Hematopoietic multipotent progenitor cell treated with erythropoietin and hydrocortisone succinate and interleukin-3 and kit ligand, for 8 days (in vitro differentiated cells): ENCODE measurements around the gene ROBO1.
"Not testable (repeated sequence)": the region's sequence is repeated elsewhere in the genome, so short reads cannot be mapped to it uniquely, and the experiment has no call there.

Source experiments
- DNase-seq: peaks from one replicate; pipeline ENCODE4 v3.0.0-alpha.2; 2015

The ROBO1 gene

DNA sequence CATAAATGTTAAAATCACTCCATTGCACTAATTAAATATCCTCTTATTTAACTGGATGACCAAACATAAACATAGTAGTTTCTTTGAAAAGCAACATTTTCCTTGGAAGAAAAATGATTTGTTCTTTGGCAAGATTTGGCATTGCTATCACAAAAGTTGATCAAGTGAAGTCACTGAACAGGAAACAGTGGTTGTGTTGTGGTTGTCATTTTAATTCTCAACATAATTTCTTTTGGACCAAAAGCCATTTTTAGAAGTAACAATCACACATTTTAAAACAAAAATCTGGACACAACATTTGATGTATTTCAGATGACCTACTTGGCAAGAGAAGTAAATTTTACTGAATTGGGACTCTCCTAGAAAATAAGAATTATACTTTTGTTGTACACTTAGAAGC is 872.3 kb downstream of the ROBO1 start:
- DNase-seq: no peak

DNA sequence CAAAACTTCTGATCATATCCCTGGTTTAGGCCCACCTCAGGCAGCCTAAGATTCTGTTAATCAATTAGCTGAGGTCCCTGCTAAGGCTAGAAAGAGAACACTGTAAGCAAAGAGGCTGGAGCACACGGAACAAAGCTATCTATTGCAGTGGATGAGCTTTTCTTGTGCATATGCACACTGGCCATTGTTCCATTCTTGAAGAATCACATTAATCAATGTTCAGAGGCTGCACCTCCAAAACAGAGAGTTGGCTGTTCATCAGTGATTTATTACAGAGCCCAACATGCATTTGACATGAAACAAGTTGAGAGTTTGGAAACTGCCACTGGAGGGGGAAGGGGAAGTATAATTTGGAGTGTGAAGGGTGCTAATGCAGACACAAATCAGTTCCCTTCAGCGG is 873.0 kb downstream of the ROBO1 start:
- no peak for DNase-seq

DNA sequence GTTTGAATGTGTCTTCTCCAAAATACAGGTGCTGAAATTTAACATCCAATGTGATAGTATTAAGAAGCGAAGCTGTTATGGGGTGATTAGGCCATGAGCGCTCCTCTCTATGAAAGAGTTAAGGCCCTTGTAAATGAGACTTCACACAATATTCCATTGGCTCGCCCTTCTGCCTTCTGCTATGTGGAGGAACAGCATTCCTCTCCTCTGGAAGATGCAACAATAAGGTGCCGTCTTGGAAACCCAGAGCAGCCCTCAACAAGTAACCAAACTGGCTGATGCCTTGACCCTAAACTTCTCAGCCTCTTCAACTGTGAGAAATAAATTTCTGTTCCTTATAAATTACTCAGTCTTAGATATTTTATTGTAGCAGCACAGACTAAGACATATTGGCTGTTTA is 874.6 kb downstream of the ROBO1 start:
- no peak for DNase-seq

DNA sequence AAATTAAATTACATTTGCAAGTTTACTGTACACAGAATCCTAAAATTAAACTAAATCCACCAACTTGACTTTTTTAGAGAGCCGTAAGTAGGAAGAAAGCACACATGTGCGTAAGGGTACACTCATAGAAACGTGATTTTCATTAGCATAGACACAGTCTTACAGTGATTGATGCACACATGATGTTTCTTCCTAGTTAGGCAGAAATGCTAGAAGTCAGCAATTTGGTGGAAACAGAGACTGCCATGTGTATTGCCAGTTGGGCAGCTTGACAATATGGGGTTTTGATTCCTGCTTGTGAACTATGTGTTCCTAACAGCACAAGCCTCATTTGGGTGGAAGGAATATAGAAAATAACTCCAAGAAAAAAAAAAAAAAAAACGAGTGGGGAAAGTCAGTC is 878.5 kb downstream of the ROBO1 start:
- no peak for DNase-seq

DNA sequence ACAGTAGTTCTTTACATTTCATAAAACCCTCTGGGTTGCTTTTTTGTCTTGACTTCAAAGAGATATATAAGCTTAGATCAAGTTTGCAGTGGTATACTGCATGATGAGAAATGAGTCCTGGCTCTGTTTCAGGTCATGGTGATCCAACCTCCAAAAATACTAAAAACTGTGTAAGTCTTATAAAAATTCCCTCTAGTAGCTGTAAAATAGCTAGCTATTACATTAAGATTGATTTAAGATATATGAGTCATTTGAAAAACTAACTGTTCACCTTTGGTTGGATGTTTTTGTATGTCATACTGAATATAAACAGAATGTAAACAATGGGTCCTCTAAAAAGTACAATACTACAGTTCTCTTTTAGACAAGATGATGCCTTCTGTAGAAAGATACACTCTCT is 879.2 kb downstream of the ROBO1 start:
- DNase-seq: no peak

DNA sequence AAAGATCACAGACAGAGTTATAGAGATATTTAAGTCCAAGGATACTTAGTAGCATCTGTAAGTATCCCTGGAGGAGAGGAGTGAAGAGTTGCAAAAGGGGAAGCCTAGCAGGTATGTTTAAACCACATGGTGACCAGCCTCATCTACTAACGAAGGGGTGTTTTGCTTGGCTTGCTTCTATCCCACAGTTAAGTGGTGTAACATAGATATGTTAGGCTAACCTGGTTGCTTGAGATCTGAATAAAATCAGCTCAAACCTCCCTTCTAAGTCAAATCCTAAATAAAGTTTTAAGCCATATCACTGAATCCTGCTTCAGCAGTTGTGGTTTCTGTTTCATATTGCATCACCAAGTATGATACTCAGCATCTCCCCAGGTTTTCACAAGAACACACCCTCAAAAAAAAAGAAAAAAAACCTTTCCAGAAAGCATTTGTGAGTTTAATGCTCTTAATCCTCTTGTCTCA is 880.2 kb downstream of the ROBO1 start:
- DNase-seq: no peak

DNA sequence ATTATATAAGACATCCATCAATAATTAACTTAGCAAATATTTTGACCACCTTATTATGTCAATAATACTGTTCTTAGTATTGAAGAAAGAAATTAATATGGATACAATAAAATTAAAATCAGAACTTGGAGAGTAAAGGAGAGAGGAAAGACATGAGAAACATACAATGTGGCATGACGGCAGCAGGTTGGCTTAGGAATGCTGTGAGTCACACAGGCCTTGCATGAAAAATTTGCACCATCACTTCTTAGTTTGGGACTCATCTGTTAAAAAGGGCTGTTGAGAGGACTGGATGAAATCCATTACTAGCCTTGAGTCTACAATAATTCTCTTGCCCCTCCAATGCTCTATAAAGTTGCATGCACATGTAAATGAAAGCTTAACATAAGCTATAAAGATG is 880.8 kb downstream of the ROBO1 start:
- no peak for DNase-seq

DNA sequence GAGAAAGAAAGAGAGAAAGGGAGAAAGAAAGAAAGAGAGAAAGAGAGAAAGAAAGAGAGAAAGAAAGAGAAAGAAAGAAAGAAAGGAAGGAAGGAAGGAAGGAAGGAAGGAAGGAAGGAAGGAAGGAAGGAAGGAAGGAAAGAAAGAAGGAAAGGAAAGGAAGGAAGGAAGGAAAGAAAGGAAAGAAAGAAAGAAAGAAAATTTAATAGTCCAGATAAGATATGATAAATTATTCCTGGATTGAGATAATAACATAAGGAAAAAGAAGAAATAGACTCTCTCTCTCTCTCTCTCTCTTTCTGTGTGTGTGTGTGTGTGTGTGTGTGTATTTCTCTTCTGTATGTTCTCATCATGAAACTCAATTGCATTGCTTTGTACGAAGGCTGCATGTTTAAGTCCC is 883.2 kb downstream of the ROBO1 start:
- not testable (repeated sequence) for DNase-seq

DNA sequence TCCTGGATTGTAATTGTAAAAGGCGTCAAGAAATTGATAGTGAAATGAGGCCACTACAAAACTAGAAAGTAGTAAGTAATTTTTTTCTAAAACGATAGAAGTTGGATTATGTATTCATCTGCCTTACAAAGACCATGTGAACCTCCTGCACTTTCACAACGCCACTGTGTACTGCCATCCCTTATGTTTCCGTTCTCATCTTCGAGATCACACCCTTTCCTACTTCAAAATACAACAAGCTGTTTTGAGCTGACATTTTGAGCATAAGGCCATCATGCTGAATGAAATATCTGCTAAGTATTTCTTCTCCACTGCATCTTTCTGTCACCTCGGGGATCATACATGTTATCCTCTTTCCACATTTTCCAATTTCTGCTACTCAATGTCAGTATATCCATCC is 885.5 kb downstream of the ROBO1 start:
- DNase-seq: no peak

DNA sequence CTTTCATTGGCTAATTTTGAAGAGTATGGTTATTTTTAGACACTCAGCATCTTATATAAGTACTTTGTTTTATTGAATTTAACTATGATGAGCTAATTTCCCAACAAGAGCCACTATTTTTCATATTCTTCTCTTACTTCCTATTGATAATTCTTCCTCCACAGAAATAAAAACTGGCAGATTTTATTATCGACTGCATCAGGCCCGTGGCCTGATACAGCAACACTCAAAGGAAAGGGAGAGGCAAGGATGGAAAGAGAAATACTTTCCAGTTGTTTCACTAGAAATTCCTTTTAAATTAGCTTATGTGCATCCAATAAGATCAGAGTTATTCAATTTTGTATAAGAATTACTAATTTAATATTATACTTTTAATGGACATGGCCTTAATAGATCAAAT is 886.3 kb downstream of the ROBO1 start:
- DNase-seq: no peak

DNA sequence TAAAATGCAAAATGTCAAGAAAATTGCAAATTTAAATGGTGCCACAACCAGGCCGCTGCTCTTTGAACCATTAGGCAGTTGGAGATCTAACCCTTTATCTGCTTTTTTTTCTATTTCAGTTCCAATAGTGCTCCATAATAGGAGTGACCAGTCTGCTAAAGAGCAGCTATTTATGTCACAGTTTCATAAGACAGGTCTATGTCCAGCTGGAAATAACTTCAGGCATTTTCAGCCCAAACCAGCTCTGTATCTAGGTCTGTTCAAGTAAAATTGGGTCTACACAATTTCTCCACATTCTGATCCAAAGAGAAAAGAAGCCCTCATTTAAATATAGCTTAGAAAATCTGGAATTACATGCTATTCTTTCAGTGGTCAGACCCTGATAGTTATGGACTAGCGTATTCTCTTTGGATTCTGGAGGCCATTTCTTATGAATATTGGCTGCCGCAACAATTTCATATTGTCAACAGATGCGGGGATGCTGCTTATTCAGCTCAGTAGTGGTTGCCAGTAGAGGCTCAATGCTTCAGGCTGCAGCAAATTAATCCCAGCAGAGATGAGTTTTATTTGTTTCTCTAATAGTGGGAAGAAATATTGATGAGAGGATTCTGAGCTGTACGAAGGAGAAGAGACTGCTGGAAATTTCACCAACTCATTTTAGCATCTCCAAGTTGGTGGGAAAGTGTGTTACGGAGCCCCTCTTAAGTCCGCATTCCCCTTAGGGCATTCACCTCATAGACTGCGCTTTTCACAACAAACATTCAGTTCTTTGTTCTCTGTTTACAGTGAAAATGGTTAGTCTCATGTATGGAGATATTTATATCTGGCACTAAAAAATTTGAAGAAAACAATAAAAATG is 887.0 kb downstream of the ROBO1 start:
- DNase-seq: no peak

DNA sequence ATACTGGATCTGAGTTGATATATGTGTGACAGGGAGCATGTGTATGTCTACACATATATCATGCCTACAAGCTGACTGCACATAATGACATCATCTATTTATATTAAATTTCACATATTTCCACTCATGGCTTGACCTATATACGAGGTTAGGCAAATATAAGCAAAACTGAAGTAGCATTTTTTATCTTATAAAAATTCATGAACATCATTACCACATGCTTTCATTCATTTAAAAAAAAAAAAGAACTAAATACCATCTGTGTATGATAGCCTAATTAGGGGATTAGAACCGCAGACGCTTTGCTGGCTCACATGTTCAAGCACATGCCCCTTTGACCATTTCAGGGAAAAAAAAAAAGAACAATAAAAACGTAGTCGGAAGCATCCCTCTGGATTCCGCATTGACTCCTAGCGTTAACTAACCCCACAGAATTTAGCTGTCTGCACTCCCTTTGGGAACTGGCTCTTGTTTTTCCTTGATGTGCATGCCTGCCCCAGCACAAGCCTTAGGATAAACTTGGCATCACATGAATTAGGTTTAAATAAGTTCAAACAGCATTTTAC is 888.4 kb downstream of the ROBO1 start:
- no peak for DNase-seq

DNA sequence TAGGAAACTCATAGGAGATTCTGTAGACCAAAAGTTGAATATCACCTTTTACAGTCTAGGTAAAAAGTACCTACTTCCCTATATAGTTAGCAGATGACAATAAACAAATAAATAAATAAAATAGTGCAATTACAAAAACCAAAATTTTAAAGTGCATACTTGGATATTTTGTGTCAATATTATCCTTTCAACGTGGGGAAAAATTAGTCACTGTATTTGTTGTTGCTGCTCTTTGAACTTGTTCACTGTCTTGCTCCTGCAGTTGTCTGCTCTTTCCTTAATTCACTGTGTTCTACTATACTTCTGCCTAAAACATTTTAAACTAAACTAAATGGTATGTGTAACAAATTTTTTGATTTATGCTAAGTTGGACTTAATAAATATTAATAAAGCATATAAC is 889.0 kb downstream of the ROBO1 start:
- DNase-seq: no peak

DNA sequence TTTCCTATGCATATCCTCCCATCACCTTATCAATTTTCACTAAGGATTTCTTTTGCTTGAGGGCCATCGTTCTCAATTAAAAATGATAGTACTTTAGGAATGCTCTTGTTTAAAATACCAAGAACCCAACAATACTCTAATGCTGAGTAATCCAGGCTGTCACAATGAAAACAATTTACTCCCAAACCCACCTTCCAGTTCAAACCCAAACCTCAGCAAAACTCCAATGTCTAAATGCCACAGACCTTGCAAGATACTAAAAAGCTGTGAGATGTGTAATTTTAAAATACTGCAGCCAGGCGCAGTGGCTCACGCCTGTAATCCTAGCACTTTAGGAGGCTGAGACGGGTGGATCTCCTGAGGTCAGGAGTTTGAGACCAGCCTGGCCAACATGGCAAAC is 889.8 kb downstream of the ROBO1 start:
- DNase-seq: no peak

DNA sequence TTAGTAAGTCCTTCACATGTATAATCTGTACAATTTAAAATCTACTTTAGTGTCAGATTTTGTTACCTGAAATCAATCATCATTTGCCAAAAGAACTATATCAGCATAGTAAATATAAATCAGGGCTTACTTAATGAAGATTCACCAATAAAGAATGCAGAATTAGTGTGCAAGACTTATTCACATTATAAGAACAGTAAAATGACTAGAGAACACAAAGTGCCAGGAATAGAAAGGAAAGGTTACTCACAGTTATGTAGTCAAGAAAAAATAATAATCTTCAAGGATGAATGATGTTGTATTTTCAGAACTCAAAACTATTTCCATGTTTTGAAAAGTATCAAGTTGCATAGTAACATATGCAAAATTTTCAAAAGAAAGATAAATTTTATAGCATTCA is 891.9 kb downstream of the ROBO1 start:
- no peak for DNase-seq

DNA sequence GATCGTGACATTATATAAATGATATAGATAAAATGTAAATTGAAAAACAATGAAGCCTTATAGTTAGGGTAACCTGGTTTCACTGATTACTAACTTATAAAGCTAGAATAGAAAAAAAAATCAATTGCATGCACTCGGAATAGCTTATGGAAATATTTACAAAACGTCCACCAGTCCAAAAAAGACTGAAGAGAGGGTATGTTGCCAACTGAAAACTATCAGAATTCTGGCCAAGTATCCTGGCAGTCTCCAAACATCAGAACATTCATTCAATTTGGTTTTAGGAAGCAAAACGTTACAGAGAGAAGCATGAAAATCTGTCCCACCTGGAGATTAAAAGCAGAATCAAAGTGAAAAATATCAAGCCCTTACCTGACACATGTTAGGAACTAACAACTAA is 892.4 kb downstream of the ROBO1 start:
- no peak for DNase-seq

DNA sequence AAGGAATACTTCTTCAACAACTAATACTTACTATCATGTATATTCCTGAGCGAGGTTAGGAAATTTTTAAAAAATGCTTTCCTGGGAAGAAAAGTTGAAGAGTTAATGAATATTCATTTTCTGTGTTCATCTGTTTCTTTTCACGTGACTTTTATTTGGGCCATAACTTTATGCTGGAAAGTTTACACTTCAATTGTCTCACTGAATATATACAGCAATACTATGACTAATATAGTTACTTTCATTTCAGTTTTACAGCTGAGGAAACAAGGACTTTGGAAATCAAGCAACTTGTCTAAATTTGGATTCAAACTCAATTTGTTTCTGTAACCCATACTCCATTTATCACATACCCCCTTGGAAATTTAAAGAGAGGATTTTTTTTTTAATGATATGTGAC is 894.2 kb downstream of the ROBO1 start:
- no peak for DNase-seq

DNA sequence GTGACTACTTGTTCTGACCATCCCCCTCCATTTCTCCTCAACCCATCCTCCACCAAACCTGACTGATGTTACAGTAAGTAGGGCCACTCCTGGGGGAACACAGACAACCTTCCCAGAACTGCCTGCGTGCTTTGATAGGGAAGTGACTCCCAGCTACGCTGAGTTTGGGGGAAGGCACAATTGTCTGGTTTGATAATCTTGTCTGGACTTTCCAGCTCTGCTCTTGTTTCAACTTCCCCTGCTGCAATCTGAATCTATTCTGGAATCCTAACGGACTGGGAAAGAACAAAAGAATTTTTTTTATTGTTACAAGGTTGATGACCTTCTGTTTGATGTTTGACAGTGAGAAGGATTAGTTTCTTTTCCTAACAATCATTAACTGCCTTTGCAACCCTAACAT is 895.6 kb downstream of the ROBO1 start:
- no peak for DNase-seq

DNA sequence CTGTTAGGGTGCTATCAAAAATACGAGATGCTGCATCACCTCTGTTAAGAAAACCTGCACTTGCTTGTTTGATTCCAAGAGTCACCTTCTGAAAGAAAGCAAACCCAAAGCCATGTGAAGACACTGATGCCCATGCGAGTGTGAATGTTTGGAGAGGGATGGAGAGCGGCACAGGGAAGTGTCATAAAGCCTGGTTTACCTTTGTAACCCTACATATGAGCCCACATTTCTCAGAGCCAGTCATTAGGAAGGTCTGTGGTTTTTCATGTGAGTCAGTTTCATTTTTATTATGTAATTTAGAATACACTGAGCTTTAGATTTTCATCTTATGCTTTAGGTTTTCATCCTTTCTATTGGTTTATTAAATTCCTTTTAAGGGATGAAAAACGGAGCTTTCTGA is 896.8 kb downstream of the ROBO1 start:
- DNase-seq: no peak

DNA sequence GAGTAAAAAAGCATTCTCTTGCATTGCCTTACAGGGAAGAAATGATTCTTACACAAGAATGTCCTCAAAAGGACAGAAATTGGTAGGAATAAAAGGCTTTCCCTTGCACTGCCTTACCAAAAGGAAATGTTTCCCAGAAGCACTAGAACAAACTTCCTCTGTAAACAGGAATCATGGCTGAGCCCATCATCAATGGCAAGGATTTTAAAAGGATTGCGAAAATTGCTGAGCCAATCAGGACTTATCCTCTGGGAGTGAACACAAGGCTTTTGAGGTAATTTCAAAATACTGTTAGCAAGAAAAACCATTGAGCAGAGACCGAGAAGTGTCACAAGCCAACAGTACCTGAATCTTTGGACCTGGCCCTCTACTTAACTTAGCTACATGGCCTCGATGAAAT is 897.3 kb downstream of the ROBO1 start:
- no peak for DNase-seq

DNA sequence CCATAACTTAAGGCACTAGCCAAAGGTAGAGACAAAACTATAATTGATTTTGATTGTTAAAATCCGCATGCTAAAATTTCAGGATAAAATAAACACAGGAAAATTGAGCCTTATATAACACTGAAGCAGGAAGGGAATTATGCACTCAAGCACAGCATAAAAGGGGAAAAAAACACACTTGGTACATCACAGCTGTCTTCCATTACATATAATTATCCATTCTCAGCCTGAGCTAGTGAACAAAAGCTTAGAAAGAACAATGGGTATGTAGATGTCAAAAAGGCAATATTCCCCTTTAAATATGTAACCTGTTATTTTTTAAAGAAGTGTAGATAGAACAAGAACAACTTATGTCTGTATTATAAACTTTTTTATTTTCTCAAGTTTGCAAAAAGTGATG is 899.2 kb downstream of the ROBO1 start:
- DNase-seq: no peak

DNA sequence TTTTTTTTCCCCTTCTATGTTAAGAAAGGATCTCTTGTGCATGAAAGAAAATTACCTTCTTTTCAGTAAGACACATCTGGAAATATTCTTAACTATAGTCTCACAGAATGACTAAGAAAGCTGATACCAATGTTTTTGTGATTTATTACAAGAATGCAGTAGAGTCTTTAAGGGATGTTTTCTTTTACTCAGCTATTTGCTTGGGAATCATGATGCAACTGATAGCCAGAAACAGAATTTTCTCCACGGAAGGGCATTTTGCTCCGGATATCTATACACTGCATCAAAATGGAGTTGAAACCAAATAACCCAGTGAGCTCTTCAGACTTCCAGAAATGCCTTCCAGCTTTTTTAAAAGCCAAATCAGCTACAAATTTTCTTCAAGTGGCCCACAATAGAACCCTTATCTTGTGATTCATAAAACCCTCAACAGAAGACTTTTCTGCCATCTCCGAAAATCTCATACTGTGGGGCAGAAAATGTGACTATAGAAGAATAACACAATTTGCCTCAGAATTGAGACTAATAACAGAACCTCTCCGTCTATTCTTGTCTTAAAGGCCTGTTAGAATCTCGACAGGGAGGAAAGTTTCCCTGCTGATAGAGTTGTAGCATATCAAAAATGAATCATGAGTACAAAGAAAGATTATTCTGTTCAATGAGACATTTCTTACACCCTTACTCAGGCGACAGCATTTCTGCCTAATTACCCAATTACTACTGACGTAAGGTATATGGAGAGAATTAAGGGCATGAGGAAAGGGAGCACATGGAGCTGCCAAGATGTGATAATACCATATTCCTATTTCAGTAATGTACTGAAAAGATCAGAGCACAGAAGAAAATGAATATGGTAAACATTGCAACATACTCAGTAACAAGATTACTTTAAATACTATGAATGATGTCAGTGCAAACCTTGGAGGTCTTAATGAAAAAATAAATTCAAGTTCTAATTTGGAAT is 900.1 kb downstream of the ROBO1 start:
- no peak for DNase-seq

DNA sequence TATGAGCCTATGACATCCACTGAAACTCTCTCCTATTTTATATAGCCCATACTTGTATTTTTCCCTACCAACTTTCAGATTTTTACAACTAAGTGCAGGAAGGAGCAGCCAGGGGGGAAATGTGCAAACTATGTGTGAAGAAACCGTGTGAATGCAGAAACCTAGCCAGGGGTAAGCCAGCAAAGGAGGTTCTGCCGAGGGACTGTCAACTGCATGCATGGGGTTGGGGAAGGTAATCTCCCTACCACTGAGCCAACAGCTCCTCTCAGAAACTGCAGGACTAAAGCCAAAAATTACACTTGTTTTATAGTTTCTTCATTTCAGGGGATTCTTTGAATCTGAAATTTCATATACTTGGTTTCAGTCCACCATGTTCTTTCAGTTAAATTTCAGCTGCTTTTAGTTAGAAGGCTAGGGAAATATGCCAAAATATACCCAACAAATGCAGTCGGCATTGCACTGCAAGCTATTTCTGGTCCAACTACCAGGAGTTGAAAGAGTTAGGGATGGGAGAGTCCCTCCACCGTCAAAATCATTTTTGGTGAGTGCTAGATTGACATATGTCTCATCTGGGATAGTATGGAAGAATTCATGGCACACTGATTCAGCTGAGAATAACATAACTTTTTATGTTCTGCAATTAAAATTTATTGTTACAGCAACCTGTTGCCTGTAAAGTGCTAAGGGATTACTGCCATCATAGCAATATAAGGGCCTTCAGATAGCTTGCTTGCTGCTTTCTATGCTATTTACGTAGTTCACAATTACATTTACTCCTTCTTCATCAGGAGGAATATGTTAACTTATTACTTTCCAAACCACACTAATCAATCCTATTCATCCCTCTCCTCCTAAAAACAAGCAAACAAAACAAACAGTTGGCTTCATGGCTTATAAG is 904.2 kb downstream of the ROBO1 start:
- no peak for DNase-seq
